Esophagus squamous epithelium (tissue), 4 donors: ENCODE measurements around the gene PRKCQ.
A peak's percentile ranks its signal among the peaks of the same experiment; 100 is the strongest.

ENCODE experiments used
- POLR2A ChIP-seq, 4 donors: fragments of 450-650 bp; IDR thresholded peaks; one replicate each; pipeline ENCODE4 v1.6.1; 2017; ENCODE audit warnings: antibody characterized with exemption in 4 of 4, mild to moderate bottlenecking in 4 of 4, moderate library complexity in 3 of 4
- TF ChIP-seq, protein P1 (sequence below), 6 experiments: fragments of 450-650 bp in 4 of 6; fragments of 200-600 bp in 2 of 6; sonication (generic) in 2 of 6; IDR thresholded peaks; one replicate each; pipeline ENCODE4 v1.5.1; 2016 to 2019; ENCODE audit warnings: antibody characterized with exemption in 6 of 6, mild to moderate bottlenecking in 4 of 6, moderate library complexity in 4 of 6

DNA sequence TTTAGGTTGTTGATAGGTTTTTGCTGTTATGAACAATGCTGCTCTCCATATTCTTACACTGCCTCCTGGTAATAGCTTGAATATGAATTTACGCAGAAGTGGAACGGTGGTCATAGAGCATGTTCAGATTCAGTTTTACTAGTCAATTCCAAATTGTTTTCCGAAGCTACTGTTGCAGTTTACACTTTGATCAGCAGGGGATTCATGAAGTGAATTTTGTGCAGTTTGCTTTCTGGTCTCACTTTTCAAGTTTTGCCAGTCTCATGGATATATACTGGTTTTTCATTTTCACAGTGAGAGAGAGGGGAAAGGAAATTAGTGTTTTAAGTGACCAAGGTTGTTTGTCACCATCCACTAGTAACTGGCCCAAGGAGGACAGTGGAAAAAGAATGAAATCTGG is 171.3 kb downstream of the PRKCQ start:
- TF ChIP-seq, protein P1, sequence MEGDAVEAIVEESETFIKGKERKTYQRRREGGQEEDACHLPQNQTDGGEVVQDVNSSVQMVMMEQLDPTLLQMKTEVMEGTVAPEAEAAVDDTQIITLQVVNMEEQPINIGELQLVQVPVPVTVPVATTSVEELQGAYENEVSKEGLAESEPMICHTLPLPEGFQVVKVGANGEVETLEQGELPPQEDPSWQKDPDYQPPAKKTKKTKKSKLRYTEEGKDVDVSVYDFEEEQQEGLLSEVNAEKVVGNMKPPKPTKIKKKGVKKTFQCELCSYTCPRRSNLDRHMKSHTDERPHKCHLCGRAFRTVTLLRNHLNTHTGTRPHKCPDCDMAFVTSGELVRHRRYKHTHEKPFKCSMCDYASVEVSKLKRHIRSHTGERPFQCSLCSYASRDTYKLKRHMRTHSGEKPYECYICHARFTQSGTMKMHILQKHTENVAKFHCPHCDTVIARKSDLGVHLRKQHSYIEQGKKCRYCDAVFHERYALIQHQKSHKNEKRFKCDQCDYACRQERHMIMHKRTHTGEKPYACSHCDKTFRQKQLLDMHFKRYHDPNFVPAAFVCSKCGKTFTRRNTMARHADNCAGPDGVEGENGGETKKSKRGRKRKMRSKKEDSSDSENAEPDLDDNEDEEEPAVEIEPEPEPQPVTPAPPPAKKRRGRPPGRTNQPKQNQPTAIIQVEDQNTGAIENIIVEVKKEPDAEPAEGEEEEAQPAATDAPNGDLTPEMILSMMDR (IDR thresholded peaks at IDR 0.05): peak in 1 of 6 experiments; percentile 23
- TF ChIP-seq POLR2A (IDR thresholded peaks at IDR 0.05): no peak
